ENCODE measurements around the gene C11orf52.

Gene C11orf52

DNA sequence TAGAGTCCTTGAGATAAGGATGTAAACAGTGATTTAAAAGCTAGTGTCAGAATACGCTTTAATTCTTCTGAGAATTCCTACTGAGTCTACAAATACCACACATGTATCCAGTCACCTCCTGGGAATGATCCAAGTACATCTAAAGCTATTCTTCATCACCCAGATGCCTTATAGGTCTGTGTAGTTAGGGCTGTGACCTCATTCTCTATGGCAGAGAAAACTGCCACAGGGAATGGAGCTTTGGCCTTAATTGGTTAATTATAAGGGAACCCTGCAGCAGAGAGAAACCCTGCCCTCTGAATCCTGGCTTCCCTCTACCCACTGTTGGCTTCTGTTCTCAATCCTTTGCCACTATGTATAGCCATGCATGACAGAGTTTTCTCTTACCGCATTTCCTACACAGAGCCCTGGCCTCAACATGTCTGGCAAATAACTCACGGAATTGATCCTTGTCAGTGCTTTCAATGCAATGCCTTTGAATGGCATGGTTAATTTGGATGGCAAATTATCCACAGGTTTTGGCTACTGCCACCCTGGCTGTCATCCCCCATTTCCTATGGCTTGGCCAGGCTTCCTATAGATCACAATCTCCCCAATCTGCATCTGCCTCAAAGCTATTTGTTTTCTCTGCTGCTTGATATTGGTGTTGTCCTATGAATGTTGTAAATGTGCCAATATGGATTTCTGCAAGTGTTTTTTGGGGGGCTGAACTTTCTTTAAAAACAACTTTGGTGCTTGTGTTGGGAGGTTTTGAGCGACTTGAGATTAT, 21.3 kb downstream of the C11orf52 start:
- DNase-seq, result peak; percentile 91

DNA sequence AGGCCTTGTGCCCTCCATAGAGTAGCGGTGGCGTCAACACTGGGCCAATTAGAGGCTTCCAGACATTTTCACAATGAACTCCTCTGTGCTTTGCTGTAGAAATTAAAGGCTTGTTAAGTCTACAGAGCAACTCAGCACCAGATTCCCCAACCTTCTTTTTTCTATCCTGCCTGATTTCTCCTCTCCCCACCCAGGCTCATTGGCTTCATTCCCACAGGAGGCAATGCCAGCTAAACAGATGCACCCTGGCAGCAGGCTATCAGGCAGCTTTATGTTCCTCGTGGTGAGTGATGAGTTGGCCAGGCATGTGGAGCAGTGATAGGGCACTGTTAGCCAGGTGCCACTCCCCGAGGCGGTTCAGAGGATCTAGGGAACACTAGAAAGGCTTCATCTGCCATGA, 23.2 kb downstream of the C11orf52 start:
- DNase-seq, result peak; percentile 96 to 98

DNA sequence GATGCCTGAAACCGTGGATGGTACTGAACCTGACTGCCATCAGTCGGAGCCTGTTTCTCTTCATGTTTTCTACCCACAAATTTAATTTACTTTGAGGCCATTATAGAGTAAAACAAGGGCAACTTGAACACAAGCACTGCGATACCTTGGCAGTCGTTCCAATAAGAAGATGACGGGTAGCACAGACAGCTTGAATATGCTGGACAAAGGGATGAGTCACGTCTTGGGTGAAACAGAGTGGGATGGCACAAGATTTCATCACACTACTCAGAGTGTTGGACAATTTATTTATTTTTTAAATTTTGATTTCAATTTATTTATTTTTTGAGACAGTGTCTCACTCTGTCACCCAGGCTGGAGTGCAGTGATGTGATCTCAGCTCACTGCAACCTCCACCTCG, 24.1 kb downstream of the C11orf52 start:
- DNase-seq, result peak in 1 of 2 experiments; percentile 62

DNA sequence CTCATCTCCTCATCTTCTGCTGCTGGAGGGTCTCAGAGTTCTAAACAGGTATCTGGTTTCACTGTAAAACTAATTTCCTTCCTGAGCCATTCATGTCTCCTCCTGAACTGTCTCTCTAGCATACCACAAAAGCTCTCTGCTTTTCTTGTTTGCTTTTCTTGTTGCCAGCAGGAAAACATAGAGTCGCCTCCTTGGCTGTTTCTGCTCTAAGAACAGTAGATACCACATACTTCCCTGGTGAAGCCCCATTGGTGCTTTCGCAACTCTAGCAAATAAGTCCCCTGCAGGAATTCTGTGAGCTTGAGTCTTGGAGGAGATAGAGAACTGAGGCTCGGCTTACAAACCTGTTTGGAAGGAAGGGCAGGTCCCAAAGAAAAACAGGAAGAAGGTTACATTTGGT, 25.4 kb downstream of the C11orf52 start:
- DNase-seq, result peak in 1 of 2 experiments; percentile 25

DNA sequence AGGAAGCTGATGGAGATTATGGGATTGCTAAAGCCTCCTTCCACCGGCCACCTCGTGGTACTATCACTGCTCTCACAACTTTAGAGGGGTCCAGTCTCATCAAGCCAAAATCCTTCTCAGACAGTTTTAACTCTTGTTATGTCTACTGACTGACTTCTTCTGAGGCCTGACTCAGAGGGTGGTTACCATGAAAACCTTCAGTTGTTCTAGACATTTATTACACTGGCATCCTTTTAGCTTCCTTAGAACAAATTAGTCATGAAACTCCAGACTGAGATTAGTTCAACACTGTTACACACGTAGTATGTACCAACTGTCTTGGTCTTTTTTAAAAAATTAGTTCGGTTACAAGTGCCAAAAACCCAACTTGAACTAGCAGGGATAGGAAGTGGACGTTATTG, 25.9 kb downstream of the C11orf52 start:
- peak in 1 of 2 experiments; percentile 74 for DNase-seq

DNA sequence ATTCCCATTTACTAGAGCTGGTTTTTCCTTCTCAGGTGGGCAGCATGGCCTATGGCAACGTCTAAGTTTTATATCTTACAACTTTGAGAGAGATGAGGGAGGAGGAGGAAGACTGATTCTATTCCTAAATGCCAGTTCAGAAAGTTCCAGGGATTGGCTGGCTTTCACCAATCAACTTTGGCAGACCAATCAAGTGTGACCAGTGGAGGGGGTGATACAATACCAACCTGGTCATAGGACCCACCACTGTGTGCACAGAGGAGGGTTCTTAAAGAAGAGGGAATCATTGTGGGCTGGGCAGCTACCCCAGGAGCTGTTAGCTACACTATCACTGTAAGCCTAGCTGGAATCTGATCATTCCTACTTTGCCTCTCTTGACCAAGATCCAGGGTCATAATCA, 26.5 kb downstream of the C11orf52 start:
- peak in 1 of 2 experiments; percentile 64 for DNase-seq

DNA sequence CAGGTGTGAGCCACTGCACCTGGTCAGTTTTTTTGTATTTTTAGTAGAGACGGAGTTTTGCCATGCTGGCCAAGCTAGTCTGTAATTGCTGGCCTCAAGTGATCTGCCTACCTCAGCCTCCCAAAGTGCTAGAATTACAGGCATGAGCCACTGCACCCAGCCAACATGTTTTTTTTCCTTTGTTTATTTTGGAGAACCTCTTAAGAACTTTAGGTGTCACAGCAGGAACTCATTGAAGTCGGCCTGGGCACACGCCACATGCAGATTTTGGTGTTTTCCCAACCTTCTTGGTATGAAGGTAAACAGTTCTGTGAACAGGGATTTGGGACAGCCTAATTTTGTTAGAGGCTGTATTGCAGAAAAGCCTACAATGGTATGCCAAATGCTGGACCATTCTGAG, 27.8 kb downstream of the C11orf52 start:
- peak in 1 of 2 experiments; percentile 26 for DNase-seq

DNA sequence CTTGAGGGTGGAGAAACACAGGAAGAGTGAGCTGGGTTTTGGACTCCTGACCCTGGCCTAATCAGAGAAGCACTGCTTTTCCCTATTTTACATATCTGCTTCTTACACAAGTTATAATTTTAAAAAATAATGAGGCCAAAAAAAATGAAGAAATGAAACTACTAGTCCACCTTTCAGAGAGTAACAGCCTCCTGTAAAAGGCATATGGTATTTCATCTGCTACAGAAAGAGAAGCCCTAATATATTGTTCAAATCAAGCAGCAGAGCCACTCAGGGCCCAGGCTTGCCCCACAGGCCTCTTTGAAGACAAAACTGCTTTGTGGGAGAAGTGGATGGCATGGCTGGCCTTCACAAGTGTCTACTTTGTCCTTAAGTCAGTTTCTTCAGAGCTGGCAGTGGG, 28.4 kb downstream of the C11orf52 start:
- DNase-seq, result no peak

DNA sequence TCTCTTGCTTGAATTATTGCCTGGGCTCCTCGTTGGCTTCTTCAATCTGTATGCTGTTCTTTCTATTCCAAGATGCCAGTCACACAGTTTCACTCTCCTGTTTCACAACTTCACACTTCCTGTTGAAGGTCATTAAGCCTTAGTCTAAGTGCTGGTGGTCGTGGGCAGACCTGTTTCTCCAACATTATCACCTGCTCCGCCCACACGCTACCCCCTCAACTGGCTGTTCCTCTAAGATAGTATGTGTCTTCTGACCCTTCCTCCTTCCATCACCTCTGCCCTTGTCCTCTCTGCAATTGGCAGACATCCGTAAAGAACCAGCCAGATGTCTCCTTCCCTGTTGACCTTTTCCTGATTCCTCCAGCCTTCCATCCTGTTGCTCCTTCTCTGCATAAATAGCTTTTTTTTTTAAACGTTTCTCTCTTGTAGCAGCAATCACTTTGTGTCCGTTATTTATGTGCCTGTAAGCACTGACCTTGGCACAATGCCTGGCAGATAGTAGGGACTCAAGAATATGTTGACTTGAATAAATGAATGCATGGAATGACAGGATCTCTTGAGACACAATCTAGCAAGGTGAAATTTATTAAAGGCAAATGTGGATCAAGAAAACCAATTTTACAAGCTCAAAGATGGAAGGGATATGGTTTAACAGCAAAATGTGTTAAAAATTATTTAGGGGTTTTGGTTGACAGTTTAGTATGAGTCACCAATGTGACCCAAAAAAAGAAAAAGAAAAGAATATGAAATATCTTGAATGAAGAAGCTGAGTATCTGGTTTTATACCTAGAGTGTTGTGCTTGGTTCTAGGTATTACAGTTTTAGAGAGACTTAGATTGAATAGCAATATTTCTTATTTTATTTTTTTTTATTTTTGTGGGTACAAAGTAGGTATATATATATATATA, 31.1 kb downstream of the C11orf52 start:
- DNase-seq, result no peak

DNA sequence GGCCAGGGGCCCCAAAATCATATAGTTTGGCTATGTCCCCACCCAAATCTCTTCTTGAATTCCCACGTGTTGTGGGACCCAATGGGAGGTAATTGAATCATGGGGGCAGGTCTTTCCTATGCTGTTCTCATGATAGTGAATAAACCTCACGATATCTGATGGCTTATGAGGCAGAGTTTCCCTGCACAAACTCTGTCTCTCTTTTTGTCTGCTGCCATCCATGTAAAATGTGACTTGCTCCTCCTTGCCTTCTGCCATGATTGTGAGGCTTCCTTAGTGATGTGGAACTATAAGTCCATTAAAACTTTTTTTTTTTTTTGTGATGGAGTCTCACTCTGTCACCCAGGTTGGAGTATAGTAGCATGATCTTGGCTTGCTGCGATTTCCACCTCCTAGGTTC, 32.9 kb downstream of the C11orf52 start:
- DNase-seq, result no peak

DNA sequence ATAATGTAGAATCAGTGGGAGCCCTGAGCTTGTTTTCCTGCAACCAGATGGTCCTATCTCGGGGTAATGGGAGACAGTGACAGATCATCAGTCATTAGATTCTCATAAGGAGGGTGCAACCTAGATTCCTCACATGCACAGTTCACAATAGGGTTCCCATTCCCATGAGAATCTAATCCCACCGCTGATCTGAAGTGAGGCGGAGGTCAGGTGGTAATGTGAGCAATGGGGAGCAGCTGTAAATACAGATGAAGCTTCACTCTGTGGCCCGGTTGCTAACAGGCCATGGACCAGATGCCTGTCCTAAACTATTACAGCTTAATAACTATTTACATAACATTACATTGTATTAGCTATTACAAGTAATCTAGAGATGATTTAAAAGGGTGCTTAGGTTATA, 35.4 kb downstream of the C11orf52 start:
- DNase-seq, result no peak

DNA sequence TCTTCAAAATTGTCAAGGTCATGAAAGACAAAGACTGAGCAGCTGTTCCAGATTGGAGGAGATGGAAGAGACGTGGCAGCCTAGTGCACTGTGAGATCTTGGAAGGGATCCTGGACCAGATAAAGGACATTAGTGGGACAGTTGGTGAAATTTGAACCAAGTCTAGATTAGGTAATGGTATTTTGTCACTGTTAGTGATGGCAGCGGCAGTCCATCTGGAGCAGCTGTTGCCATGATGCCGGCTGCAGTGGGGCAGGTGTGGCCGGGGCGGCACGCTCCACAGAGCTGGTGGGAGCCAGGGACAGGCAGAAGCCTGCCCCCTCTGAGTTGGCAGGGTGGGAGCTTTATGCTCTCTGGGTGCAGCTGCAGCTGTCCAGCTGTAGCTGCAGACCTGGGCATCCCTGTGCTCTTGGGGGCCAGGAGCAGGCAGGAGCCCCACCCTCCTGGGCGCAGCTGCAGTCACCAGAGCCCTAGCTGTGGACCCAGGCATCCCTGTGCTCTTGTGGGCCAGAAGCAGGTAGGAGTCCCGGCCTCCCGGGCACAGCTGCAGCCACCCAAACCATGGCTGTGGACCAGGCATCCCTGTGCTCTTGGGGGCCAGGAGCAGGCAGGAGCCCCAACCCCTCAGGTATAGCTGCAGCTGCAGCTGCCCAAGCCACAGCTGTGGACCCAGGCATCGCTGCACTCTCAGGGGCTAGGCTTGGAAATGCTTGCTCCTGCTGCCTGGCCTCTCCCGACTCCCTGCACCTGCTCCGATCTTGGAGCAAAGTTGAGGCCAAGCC, 39.1 kb downstream of the C11orf52 start:
- DNase-seq, result peak in 1 of 2 experiments; percentile 76

DNA sequence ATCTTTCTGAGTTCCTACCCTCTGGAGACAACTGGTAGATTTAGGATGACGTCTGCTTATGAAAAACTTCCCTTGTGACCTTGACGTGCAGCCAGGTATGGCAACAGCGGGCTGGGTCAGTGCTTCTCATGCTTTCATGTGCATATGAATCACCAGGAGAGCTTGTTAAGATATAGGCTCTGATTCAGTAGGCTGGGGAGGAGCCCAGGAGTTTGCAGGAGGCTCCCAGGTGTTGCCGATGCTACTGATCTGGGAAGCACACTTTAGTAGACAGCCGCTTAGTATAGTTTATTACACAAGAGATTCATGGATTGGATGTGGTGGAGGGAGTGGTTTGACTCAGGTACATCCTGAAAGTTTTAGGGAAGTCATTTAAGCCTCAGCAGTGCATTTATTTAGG, 42.2 kb downstream of the C11orf52 start:
- DNase-seq, result no peak

DNA sequence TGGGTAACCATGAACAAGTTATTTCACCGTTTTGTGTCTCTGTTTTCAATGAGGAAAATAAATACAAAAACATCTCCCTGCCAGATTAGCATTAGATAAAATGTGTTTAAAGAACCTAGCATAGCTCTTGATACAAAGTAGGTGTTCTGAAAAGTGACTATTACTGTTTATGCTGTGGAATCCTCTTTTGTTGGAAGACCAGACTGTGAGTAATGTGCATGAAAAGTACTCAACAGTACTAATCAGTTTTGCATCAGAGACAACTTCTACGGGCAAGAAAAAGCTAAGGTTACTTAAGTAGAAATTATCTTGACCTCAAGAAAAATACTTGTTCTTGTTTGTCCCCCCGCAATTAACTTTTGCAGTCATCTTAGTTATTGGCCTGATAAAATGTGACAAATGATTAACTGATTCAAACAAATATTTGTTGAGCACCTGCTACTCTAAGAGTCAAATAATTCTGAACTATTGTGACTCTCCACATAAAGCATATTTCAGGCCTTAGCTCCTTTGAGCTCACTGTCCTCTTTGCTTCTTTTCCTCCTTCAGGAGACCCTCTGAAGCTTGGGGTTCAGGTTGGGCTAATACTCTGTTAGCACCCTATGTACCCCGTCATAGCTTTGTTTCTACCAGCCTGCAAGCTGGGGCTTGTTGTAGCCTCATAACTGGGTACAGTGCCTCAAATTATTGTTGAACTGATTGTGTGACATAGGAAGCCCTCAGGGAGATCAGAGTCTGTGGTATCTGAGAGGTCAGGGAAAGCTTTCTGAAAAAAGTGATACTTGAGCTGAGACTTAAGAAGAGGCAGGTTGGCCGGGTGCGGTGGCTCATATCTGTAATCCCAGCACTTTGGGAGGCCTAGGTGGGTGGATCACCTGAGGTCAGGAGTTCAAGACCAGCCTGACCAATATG, 42.9 kb downstream of the C11orf52 start:
- no peak for DNase-seq

DNA sequence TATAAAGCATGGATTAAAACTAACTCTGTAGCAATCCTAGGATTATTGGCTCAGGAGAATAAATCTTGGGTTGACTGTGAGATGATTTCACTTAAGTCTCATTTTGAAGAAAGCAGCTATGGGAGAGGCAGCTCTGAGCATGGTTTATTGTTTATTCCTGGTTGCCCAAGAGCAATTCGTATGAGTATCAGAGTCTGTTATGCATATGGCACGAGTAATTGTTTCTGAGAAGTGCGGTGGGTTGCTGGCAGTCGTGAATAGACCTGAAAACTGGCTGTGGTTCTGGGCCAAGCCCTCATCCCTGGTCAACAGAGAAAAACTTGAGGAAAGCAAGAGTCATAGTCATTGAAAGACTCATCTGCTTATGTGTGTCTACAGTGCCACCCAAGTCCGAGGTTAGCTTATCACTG, 45.2 kb downstream of the C11orf52 start:
- no peak for DNase-seq

DNA sequence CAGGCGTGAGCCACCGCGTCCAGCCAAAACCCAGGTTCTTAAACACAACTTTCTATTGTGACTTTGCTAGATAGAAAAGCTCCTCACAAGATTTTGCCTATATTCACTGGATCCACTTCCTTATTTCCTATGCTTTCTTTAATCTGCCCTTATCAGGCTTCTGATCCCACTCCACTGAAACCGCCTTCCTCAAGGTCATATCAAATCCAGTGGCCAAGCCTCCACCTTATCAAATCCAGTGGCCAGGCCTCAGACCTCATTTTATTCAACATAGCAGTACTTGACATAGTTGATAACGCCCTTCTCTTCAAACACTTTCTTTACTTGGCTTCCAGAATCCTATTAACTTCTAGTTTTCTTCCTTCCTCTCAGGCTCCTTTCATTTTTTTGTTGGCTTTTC, 48.0 kb downstream of the C11orf52 start:
- no peak for DNase-seq

DNA sequence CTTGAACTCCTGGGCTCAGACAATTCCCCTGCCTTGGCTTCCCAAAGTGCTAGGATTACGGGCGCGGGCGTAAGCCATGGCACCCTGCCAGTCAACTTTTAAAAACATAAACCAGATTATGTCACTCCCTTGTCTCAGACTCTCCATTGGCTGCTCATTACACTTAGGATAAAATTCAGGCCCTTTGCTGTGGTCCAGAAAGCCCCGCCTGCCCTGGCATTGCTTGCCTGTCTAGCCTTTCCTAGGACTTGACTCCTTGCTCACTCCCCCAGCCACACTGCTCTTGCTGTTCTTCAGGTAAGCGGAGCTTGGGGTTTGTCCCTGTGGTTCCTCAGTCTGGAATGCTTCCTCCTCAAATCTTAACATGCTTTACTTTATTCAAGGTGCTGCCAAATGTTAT, 48.9 kb downstream of the C11orf52 start:
- DNase-seq, result no peak

DNA sequence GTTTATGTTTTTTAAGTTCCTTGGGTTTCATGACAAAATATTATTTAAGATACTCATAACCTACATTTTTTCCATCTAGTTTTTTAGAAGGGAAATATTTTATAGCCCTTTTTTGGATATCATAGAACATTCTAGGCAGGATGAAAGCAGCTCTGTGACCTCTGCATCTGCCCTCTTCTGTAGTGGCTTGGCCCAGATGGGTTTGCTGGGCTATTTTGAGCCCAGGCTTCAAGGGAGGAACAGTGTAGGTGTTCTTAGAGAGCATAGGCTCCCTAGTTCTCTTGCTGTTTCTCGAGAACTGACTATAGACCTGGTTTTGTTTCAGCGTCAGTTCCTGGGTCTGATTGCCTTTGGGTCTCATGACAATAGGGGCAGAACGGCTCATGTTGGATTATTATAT, 50.6 kb downstream of the C11orf52 start:
- DNase-seq, result no peak

DNA sequence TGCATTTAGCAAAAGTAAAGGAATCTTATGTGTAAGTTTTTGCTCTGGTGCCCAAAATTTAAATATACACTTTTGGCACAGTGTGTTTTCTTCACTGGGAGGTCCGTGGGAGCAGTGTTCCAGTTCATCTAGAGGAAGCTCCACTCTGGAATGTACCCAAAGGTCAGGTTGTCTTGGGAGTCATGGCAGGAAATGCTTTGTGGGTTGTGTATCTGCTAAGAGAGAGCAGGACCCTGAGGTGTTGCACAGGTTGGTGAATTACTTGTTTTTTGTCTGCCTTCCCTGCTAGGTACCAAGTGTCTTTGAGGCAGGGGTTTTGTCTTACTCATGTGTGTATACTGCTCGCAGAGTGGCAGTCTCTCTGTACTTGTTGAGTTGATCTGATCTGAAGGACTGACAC, 55.7 kb downstream of the C11orf52 start:
- DNase-seq, result no peak

DNA sequence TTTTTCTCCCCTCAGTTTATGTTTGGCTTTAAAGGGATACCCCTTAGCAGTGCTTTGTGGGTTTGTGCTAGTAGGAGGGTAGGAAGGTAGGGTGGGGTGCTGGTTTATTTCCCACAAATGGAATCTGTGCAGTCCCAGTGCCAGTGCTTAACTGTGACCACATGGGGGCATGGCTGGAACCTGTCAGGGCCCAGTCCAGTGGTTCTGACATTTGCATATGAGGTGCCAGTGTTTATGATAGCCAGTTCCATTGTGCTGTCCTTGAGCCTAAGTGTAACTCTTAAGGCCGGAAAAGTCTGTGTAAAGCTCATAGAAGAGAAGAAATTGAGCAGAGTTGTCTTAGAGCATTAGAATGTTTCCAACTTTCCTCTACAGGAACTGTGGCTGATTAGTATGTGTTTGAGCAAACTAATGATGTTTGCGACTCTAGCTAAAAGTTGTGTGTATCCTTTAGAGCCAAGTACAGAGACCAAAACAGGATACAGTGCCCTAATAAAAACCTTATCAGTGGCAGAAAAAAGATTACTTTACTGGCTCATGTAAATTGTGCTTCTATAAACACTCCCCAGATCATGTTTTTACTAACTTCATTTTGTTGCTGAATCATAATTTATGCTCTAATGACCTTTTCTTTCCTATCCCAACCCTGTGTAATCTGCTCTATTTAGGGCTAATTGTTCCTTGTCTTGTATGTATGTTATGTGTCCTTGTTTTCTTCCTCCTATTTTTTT, 56.5 kb downstream of the C11orf52 start:
- no peak for DNase-seq

DNA sequence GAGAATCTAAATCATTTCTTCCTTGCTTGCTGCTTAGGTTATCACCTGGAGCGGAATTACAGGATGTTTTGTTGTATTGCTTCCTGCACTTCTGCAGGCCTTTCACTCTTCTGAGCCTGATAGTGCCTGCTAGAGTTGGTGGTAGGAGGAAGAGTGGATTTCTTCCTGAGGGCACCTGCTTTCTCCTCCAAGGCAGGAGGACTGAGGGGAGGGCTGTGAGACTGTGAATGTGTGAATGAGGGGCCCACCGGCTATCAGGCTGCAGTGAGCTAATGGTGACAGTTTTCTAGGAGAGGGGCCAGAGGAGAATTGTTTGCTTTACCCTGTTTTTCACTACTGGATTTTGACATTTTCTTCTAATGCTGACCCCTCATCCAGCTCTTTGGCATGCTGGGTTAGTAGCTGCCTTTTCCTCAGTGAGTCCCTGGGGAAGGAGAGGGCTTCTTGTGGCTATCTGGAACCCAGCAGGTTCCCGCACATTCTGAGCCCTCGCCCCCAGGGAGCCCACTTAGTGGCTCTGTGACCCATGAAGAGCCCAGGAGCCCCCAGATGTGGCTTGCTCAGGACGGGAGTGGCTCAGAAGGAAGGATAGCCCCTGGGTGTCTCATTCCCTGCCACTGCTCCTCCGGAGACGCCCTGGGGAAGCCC, 57.5 kb downstream of the C11orf52 start:
- DNase-seq, result no peak

Measured in NCI-H446 (cell line).